Coronary artery (tissue), 2 donors: ENCODE data around the gene PRKN.

Source experiments
- DNase-seq: peaks from one replicate; pipeline ENCODE4 v3.0.0-alpha.2; 2017; ENCODE audit warnings: low spot score
- H3K27ac ChIP-seq, 2 donors: fragments of 200-600 bp; sonication (generic); one replicate each; pipeline ENCODE4 v1.5.1; 2016 to 2019
- H3K4me3 ChIP-seq: fragments of 200-600 bp; sonication (generic); 2 replicates; pipeline ENCODE4 v1.5.1; 2016; ENCODE audit warnings: mild to moderate bottlenecking, moderate library complexity
- TF ChIP-seq, protein P1 (sequence below): fragments of 200-600 bp; sonication (generic); IDR thresholded peaks from one replicate; pipeline ENCODE4 v1.5.1; 2019; ENCODE audit warnings: antibody characterized with exemption

Gene PRKN

DNA sequence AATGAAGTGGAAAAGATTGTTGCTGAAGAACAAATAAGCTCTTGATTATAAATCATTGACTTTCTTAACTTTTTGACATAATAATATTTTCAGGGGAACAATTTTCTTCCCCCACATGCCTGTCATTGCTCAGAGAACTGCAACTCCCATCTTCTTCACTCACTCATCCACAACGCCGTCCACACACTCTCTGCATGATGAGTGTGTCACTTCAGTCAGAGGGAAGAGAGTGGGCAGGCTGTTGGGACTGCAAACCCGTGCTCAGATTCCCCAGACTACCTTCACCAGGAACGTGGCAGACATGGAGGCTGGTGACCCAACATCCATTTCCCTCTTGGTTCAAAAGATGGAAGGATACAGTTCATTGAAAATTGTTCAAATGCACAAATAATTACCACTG lies 650.8 kb downstream of the PRKN start:
- H3K4me3 ChIP-seq, result no peak overlapping the region
- TF ChIP-seq, protein P1, sequence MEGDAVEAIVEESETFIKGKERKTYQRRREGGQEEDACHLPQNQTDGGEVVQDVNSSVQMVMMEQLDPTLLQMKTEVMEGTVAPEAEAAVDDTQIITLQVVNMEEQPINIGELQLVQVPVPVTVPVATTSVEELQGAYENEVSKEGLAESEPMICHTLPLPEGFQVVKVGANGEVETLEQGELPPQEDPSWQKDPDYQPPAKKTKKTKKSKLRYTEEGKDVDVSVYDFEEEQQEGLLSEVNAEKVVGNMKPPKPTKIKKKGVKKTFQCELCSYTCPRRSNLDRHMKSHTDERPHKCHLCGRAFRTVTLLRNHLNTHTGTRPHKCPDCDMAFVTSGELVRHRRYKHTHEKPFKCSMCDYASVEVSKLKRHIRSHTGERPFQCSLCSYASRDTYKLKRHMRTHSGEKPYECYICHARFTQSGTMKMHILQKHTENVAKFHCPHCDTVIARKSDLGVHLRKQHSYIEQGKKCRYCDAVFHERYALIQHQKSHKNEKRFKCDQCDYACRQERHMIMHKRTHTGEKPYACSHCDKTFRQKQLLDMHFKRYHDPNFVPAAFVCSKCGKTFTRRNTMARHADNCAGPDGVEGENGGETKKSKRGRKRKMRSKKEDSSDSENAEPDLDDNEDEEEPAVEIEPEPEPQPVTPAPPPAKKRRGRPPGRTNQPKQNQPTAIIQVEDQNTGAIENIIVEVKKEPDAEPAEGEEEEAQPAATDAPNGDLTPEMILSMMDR, result no peak
- no peak overlapping the region for H3K27ac ChIP-seq
- no peak for DNase-seq

DNA sequence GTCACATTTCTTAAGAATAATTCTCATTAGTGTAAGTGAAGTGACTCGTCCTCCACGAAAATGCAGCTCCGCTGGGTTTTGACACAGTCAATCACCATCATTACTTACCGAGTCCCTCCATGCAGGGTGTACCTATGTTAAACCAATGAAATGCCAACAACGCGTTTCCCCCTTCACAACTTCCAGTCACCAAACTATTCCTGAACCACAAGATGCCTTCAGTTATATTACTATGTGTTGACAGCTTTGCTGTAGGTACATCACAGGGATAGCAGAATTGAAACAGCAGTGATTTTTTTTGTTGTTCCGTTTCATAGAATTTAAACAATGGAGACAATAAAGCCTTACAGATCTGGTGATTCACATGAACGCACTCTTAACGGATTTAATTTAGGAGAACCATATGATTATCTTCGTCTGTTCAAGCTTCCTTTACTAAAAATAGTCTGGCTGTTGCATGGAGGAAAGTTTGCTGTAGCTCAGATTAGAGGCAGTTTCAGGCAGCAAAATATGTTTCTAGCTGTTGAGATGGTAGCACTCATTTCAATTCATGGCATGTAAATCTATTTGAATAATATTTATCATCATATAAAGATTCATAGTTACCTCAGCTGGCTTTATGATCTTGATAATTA lies 652.8 kb downstream of the PRKN start:
- Histone ChIP-seq H3K27ac (no peak overlapping the region), H3K4me3 (no peak overlapping the region)
- TF ChIP-seq, protein P1, result no peak
- no peak for DNase-seq

DNA sequence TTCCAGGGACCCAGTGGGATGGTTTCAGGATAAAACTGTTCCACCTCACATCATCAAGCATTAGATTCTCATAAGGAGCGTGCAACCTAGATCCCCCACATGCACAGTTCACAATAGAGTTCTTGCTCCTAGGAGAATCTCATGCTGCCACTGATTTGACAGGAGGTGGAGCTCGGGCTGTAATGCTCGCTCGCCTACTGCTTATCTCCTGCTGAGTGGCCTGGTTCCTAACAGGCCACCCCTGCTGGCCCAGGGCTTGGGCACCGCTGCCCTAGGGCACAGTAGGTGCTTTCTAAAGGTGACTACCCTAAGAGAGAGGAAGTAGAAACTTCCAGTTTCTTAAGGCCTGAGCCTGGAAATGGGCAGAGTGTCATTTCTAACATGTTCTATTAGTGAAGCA lies 656.9 kb downstream of the PRKN start:
- DNase-seq, result no peak
- H3K27ac ChIP-seq, result no peak overlapping the region
- no peak overlapping the region for H3K4me3 ChIP-seq
- TF ChIP-seq, protein P1, result no peak

DNA sequence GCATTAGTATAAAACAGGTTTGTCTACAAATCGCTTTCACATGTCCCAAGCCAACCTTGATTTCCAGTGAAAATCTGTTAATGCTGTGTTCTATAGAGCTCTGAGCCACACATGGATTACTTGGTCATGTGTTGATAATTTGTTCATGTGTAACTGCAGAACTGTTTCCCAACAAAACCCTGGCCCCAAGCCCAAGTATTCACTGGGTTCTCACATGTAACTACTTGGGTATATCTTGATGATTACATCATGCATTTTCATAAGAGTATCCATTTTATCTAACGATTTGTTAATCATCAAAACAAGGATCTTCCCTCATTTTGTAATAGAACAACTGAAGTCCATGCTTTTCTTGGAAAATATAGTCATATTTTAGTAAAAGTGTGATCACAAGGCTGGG lies 657.6 kb downstream of the PRKN start:
- TF ChIP-seq, protein P1, result no peak
- Histone ChIP-seq H3K27ac (no peak overlapping the region), H3K4me3 (no peak overlapping the region)
- no peak for DNase-seq

DNA sequence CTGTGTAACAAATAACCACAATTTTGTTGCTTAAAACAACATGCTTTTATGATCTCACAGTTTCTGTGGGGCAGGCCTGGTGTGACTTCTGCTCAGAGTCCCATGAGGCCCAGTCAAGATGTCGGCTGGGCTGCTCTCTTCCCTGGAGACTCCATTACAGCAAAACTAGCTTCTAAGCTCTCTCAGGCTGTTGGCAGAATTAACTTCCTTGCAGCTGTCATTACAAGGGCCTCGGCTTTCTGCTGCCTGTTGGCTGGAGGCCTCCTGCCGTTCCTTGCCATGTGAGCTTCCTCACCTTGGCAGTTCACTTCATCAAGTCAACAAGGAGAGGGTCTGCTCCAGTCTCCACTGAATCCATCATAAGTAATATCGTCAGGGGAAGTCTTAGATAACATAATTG lies 659.2 kb downstream of the PRKN start:
- Histone ChIP-seq H3K4me3 (no peak overlapping the region), H3K27ac (no peak overlapping the region)
- DNase-seq, result no peak
- TF ChIP-seq, protein P1, result no peak

DNA sequence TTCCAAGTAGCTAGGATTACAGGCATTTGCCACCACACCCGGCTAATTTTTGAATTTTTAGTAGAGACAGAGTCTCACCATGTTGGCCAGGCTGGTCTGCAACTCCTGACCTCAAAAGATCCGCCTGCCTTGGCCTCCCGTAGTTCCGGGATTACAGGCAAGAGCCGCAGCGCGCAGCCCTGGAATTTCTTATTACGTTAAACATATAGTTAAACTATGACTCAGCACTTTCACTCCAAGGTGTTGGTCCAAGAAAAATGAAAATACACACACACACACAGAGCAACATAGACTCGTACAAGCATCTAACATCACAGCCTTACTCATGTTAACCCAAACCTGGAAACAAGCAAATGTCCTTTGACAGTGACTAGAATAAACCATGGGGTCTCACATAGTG lies 663.9 kb downstream of the PRKN start:
- H3K27ac ChIP-seq, result no peak overlapping the region
- DNase-seq, result no peak
- TF ChIP-seq, protein P1, result no peak
- no peak overlapping the region for H3K4me3 ChIP-seq

DNA sequence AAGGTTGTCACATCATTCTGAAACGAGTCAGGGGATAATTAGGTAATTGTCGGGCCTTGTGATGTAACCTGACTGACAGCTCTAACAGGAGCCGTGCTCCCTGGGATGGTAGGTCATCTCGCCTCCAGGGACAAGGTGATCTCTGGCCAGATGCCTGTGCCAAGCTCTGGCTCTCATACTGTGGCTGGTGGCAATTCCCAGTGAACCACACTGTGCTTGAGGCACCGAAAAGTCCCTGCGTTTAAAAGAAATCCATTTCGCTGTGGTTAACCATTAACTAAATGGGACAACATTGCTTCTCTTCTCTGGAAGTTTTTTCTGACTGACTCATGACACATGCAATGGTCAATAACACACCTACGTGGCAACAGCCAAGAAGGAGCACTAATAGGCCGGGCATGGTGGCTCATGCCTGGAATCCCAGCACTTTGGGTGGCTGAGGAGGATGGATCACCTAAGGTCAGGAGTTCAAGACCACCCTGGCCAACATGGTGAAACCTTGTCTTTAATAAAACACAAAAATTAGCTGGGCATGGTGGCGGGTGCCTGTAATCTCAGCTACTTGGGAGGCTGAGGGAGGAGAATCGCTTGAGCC lies 669.2 kb downstream of the PRKN start:
- no peak for DNase-seq
- H3K27ac ChIP-seq, result no peak overlapping the region
- TF ChIP-seq, protein P1, result no peak

More for the DNA sequence above, 669.2 kb downstream of the PRKN start:
- H3K4me3 ChIP-seq, result no peak overlapping the region
